ENCODE data around the gene TOX2.

TOX2 gene

DNA sequence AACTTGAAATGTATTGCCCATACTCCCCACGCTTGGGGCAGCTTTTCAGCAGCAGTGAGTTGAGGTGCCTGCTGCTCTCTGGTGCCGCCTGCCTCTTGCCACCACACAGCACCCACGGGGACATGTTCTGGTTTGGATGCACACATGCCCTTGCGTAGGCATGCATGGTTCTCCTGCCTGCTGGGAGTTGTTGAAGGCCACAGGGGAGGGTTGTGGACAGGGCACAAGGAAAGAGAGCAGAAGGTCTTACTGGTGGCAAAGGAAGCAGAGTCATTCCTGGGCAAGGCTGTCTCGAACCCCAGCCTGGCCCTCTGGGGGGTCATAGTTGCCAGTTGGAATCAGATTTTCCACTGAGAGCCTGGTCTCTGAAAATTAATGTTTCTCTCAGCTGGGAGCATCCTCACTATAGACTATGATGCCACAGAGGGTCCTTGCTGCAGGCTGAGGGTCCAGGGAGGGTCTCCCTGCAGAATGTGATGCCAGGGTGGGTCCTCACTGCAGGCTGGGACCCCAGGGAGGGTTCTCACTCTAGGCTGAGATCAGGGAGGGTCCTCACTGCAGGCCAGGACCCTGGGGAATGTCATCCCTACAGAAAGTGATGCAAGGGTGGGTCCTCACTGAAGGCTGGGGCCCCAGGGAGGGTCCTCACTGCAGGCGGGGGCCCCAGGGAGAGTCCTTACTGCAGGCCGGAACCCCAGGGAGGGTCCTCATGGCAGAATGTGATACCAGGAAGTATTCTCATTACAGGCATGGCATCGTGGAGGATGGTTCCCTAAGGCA is 59.2 kb downstream of the TOX2 start:
- Histone ChIP-seq H3K4me1 (ENCODE audit: low read length) (no peaks in the 10 kb centered on the region), H3K27ac (ENCODE audit: low read length) (no peak overlapping the region), H2AFZ (ENCODE audit: low read depth, low read length) (no peak overlapping the region), H3K27me3 (ENCODE audit: low read depth, low read length) (no peaks in the 10 kb centered on the region), H3K9ac (ENCODE audit: low read length) (no peak overlapping the region), H4K20me1 (ENCODE audit: insufficient read depth, low read length) (peaks cover 97% of the 10 kb centered on the region), H3K4me3 (ENCODE audit: low read length) (no peak overlapping the region), H3K4me2 (ENCODE audit: low read length) (no peak overlapping the region), H3K9me3 (ENCODE audit: insufficient read depth, low read length) (no peaks in the 10 kb centered on the region), H3K79me2 (ENCODE audit: low read length) (peaks cover 71% of the 10 kb centered on the region), H3K36me3 (replicated peaks; ENCODE audit: low read depth, low read length) (peaks cover 71% of the 10 kb centered on the region)
- TF ChIP-seq, protein P1, sequence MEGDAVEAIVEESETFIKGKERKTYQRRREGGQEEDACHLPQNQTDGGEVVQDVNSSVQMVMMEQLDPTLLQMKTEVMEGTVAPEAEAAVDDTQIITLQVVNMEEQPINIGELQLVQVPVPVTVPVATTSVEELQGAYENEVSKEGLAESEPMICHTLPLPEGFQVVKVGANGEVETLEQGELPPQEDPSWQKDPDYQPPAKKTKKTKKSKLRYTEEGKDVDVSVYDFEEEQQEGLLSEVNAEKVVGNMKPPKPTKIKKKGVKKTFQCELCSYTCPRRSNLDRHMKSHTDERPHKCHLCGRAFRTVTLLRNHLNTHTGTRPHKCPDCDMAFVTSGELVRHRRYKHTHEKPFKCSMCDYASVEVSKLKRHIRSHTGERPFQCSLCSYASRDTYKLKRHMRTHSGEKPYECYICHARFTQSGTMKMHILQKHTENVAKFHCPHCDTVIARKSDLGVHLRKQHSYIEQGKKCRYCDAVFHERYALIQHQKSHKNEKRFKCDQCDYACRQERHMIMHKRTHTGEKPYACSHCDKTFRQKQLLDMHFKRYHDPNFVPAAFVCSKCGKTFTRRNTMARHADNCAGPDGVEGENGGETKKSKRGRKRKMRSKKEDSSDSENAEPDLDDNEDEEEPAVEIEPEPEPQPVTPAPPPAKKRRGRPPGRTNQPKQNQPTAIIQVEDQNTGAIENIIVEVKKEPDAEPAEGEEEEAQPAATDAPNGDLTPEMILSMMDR (IDR thresholded peaks at IDR 0.05; ENCODE audit: low read depth, low read length): no peak
- TF ChIP-seq EZH2phosphoT487 (IDR thresholded peaks at IDR 0.05; ENCODE audit: low read depth): no peak

DNA sequence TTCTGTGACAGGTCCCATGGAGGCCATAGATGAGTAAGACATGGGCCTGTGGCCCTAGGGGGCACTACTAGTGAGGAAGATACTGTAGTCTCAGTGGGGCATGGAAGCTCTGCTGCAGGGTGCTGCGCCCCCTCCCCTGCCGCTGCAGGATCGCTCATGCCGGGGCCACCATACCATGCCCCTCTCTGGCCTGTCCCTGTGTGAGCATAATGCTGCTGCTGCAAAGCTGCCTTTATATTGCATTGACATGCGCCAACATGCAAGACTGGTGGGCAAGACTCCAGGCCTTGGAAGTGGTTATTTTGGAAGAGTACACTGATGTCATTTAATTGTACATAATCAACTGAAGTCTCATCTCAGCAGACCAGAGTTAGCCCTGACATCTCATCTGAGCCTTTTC is 60.0 kb downstream of the TOX2 start:
- Histone ChIP-seq H4K20me1 (ENCODE audit: insufficient read depth, low read length) (peaks cover 97% of the 10 kb centered on the region), H3K79me2 (ENCODE audit: low read length) (peaks cover 66% of the 10 kb centered on the region), H3K36me3 (replicated peaks; ENCODE audit: low read depth, low read length) (peaks cover 73% of the 10 kb centered on the region), H2AFZ (ENCODE audit: low read depth, low read length) (no peak overlapping the region), H3K4me1 (ENCODE audit: low read length) (no peaks in the 10 kb centered on the region), H3K27ac (ENCODE audit: low read length) (no peak overlapping the region), H3K9me3 (ENCODE audit: insufficient read depth, low read length) (no peaks in the 10 kb centered on the region), H3K27me3 (ENCODE audit: low read depth, low read length) (no peaks in the 10 kb centered on the region), H3K4me2 (ENCODE audit: low read length) (no peak overlapping the region), H3K9ac (ENCODE audit: low read length) (no peak overlapping the region), H3K4me3 (ENCODE audit: low read length) (no peak overlapping the region)
- no peak for TF ChIP-seq EZH2phosphoT487 (IDR thresholded peaks at IDR 0.05; ENCODE audit: low read depth)
- TF ChIP-seq, protein P1 (IDR thresholded peaks at IDR 0.05; ENCODE audit: low read depth, low read length): 0 out of 2 replicates have a peak, but pooled peaks have one; percentile 6

DNA sequence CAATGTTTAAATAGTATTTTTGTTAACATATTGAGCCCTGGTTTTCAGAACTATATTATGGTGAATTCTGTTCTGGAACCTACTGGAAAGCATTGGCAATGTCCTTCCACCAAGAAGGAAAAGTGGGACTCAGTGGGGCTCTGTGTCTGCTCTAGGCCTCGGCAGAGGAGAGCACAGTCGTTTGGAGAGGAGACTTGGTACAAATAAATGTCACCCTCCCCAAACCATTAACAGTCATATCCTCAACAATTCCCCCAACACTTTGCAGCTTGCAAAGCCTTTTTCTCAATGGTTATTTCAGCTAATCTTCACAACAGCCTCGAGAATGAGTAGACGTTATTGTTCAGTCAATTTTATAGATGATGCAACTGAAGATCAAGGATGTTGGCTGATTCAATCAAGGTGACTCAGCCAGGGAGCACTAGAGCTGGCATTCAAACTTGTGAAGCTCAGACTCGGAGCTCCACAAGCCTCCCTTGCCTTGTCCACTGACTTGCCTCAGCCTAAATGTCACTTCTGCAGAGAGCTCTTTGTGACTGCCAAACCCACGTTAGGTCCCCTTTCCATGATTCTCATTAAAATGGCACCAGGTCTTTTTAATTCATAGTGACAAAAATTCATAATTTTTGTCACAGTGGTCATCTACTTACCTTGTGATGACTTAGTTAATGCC is 60.6 kb downstream of the TOX2 start:
- H3K4me1 ChIP-seq (ENCODE audit: low read length): no peaks in the 10 kb centered on the region
- no peak overlapping the region for H3K27ac ChIP-seq (ENCODE audit: low read length)
- H3K9ac ChIP-seq (ENCODE audit: low read length): no peak overlapping the region
- H3K36me3 ChIP-seq (replicated peaks; ENCODE audit: low read depth, low read length): peaks cover 75% of the 10 kb centered on the region
- no peak overlapping the region for H3K4me3 ChIP-seq (ENCODE audit: low read length)
- no peaks in the 10 kb centered on the region for H3K9me3 ChIP-seq (ENCODE audit: insufficient read depth, low read length)
- no peak overlapping the region for H2AFZ ChIP-seq (ENCODE audit: low read depth, low read length)
- TF ChIP-seq, protein P1 (IDR thresholded peaks at IDR 0.05; ENCODE audit: low read depth, low read length): no peak
- TF ChIP-seq EZH2phosphoT487 (IDR thresholded peaks at IDR 0.05; ENCODE audit: low read depth): no peak
- no peaks in the 10 kb centered on the region for H3K27me3 ChIP-seq (ENCODE audit: low read depth, low read length)
- H3K79me2 ChIP-seq (ENCODE audit: low read length): peaks cover 66% of the 10 kb centered on the region
- peaks cover 97% of the 10 kb centered on the region for H4K20me1 ChIP-seq (ENCODE audit: insufficient read depth, low read length)
- H3K4me2 ChIP-seq (ENCODE audit: low read length): no peak overlapping the region

DNA sequence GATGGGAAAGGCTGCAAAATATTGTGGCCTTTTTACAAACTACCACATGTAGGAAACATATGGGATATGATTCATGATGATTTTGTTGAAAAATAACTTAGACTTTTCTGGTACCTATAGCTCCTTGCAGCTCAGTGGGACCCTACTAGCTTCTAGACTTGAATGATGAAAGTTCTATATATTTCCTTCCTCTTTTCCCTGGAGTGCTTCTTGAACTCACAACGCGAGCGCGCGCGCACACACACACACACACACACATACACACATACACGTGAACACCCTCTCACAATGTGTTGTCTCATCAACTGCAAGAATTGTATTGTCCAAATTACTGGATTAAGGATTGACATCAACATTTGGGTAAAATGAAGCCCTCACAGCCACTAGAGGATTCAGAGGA is 61.9 kb downstream of the TOX2 start:
- Histone ChIP-seq H3K27ac (ENCODE audit: low read length) (no peak overlapping the region), H4K20me1 (ENCODE audit: insufficient read depth, low read length) (peaks cover 93% of the 10 kb centered on the region), H3K9me3 (ENCODE audit: insufficient read depth, low read length) (no peaks in the 10 kb centered on the region), H3K27me3 (ENCODE audit: low read depth, low read length) (no peaks in the 10 kb centered on the region), H3K36me3 (replicated peaks; ENCODE audit: low read depth, low read length) (peaks cover 66% of the 10 kb centered on the region), H3K4me2 (ENCODE audit: low read length) (no peak overlapping the region), H3K4me1 (ENCODE audit: low read length) (peaks cover 6% of the 10 kb centered on the region; the same call in 1 of the 2 replicates), H2AFZ (ENCODE audit: low read depth, low read length) (no peak overlapping the region), H3K79me2 (ENCODE audit: low read length) (peaks cover 61% of the 10 kb centered on the region), H3K4me3 (ENCODE audit: low read length) (no peak overlapping the region), H3K9ac (ENCODE audit: low read length) (no peak overlapping the region)
- TF ChIP-seq, protein P1 (IDR thresholded peaks at IDR 0.05; ENCODE audit: low read depth, low read length): no peak
- no peak for TF ChIP-seq EZH2phosphoT487 (IDR thresholded peaks at IDR 0.05; ENCODE audit: low read depth)
